Colonic mucosa (tissue), 4 donors: Measurements from ENCODE around the gene RABGAP1L. TPM values are rescaled to one million over a fixed set of nuclear protein-coding genes. Genes with fewer than 3 reads are reported as not detected.
"Not testable (repeated sequence)": the region's sequence is repeated elsewhere in the genome, so short reads cannot be mapped to it uniquely, and the experiment has no call there.

ENCODE experiments used
- DNase-seq: peaks from one replicate; pipeline ENCODE4 v3.0.0-alpha.2; 2020
- H3K27ac ChIP-seq: fragments of 200-600 bp; one replicate; pipeline ENCODE4 v1.8.0; 2021
- H3K27me3 ChIP-seq: fragments of 200-600 bp; one replicate; pipeline ENCODE4 v1.8.0; 2021
- H3K36me3 ChIP-seq: fragments of 200-600 bp; one replicate; pipeline ENCODE4 v1.8.0; 2021
- H3K4me1 ChIP-seq: fragments of 200-600 bp; one replicate; pipeline ENCODE4 v1.8.0; 2021; ENCODE audit warnings: mild to moderate bottlenecking
- H3K4me3 ChIP-seq: fragments of 200-600 bp; one replicate; pipeline ENCODE4 v1.8.0; 2021
- H3K9ac ChIP-seq, 2 donors: one replicate each; pipeline ENCODE4 v1.7.0; 2013; ENCODE audit warnings: control low read depth in 2 of 2, low read depth in 2 of 2, low read length in 2 of 2
- H3K9me3 ChIP-seq: fragments of 200-600 bp; one replicate; pipeline ENCODE4 v1.8.0; 2021
- intact Hi-C: fragments of 100-400 bp; cut with DNase I; formaldehyde crosslinking; loops from one replicate; pipeline ENCODE4 v1.14.1; 2022
- total RNA-seq, 2 donors: library from RNA; stranded (reverse); fragmentation: NEBNext Ultra II Directional in 1 of 2; extraction: Animal tissue kit (Norgen Biotek cat#: 25700) in 1 of 2; gene quantifications; one replicate each; pipeline ENCODE4 v1.2.1, GENCODE V29; 2021
- TF ChIP-seq, protein P1 (sequence below): fragments of 200-600 bp; IDR thresholded peaks from one replicate; pipeline ENCODE4 v1.8.0; 2022; ENCODE audit warnings: antibody characterized with exemption, mild to moderate bottlenecking
- donor health status: healthy.
- donor health status: DM: no; HTN: no; CAD: no.
- donor health status: DM: no; HTN: no; CAD: no.

RABGAP1L gene
- total RNA-seq, 2 donors from 2014 or later, result 50.3 to 87.0 TPM

GRCh38 chr1:174839211-174839610 lies 679.9 kb downstream of the RABGAP1L start:
- Histone ChIP-seq H3K4me3 (no peak overlapping the region), H3K4me1 (no peaks in the 10 kb centered on the region), H3K9me3 (no peaks in the 10 kb centered on the region), H3K9ac (no peak overlapping the region), H3K27me3 (no peaks in the 10 kb centered on the region), H3K27ac (no peak overlapping the region), H3K36me3 (no peaks in the 10 kb centered on the region)
- intact Hi-C loops, result no loop called here
- DNase-seq, result no peak
- TF ChIP-seq, protein P1, sequence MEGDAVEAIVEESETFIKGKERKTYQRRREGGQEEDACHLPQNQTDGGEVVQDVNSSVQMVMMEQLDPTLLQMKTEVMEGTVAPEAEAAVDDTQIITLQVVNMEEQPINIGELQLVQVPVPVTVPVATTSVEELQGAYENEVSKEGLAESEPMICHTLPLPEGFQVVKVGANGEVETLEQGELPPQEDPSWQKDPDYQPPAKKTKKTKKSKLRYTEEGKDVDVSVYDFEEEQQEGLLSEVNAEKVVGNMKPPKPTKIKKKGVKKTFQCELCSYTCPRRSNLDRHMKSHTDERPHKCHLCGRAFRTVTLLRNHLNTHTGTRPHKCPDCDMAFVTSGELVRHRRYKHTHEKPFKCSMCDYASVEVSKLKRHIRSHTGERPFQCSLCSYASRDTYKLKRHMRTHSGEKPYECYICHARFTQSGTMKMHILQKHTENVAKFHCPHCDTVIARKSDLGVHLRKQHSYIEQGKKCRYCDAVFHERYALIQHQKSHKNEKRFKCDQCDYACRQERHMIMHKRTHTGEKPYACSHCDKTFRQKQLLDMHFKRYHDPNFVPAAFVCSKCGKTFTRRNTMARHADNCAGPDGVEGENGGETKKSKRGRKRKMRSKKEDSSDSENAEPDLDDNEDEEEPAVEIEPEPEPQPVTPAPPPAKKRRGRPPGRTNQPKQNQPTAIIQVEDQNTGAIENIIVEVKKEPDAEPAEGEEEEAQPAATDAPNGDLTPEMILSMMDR, result no peak

DNA sequence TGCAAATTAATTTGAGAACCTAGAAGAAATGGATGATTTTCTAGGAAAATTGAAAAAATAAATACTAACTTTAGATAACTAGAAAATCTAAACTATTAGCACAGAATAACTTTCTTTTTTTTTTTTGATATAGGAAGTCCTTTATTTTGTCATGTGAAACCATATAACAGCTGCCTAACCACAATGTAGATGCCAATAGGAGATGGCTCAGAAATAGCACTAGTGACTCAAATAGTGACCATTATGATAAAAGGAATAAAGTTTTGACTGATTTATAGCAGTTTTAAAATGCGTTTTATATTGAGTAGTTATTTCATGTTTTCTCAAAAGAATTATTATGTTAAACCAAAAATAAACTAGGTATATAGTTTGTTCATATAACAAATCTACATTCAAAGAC lies 682.4 kb downstream of the RABGAP1L start:
- Histone ChIP-seq H3K9ac (no peak overlapping the region), H3K4me3 (no peak overlapping the region), H3K4me1 (no peaks in the 10 kb centered on the region), H3K36me3 (no peaks in the 10 kb centered on the region), H3K27ac (no peak overlapping the region), H3K9me3 (no peaks in the 10 kb centered on the region), H3K27me3 (no peaks in the 10 kb centered on the region)
- no peak for DNase-seq
- TF ChIP-seq, protein P1, result no peak
- intact Hi-C loops, result no loop called here

DNA sequence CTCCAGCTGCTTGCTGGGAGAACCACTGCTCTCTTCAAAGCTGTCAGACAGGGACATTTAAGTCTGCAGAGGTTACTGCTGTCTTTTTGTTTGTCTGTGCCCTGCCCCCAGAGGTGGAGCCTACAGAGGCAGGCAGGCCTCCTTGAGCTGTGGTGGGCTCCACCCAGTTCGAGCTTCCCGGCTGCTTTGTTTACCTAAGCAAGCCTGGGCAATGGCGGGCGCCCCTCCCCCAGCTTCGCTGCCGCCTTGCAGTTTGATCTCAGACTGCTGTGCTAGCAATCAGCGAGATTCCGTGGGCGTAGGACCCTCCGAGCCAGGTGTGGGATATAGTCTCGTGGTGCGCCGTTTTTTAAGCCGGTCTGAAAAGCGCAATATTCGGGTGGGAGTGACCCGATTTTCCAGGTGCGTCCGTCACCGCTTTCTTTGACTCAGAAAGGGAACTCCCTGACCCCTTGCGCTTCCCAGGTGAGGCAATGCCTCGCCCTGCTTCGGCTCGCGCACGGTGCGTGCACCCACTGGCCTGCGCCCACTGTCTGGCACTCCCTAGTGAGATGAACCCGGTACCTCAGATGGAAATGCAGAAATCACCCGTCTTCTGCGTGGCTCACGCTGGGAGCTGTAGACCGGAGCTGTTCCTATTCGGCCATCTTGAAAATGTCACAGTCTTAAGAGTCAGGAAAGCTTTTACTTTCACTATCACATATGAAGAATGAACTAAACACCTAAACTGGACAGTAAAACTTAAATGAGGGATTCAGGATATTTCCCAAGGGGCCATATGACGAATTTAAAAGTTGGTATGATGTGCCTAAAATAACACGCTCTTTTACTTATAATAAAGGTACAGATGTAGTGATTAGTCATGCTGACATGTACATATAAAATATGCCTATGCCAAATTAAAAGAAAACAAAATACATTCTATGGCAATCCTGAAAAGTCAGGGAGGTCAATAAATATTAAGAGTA lies 689.6 kb downstream of the RABGAP1L start:
- H3K27me3 ChIP-seq, H3K4me1 ChIP-seq, H3K9me3 ChIP-seq, DNase-seq, H3K36me3 ChIP-seq, H3K9ac ChIP-seq, intact Hi-C loops: not testable (repeated sequence)
- Histone ChIP-seq H3K4me3 (peak overlapping the region; percentile 11), H3K27ac (peak overlapping the region; percentile 49)

- Histone ChIP-seq H3K4me3 (no peak overlapping the region), H3K27me3 (no peaks in the 10 kb centered on the region), H3K36me3 (no peaks in the 10 kb centered on the region), H3K4me1 (no peaks in the 10 kb centered on the region), H3K9ac (no peak overlapping the region), H3K27ac (no peak overlapping the region), H3K9me3 (no peaks in the 10 kb centered on the region)
- DNase-seq, result no peak
- intact Hi-C loops, result no loop called here
- TF ChIP-seq, protein P1, result no peak
Observed at GRCh38 chr1:174850726-174851125, 691.4 kb downstream of the RABGAP1L start.

DNA sequence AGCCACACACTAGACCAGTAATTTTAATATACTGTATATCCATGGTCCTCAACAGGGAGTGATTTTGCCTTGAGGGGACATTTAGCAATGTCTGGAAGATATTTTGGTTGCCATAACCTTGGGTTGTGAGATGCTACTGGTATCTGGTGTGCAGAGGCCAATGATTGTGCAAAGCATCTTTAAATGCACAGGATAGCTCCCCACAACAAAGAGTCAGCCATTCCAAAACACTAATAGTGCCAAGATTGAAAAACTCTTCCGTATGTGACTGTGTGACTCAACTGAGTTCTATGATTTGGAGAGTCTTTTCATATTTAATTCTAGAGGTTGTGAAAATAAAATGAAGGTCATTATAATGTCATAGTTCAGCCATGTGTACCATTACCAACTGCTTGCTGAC lies 699.0 kb downstream of the RABGAP1L start:
- H3K27ac ChIP-seq, result no peak overlapping the region
- H3K27me3 ChIP-seq, result no peaks in the 10 kb centered on the region
- H3K36me3 ChIP-seq, result no peaks in the 10 kb centered on the region
- H3K4me1 ChIP-seq, result no peaks in the 10 kb centered on the region
- no peak for DNase-seq
- H3K9ac ChIP-seq, result no peak overlapping the region
- H3K9me3 ChIP-seq, result no peaks in the 10 kb centered on the region
- H3K4me3 ChIP-seq, result no peak overlapping the region
- intact Hi-C loops, result no loop called here
- TF ChIP-seq, protein P1, result no peak

DNA sequence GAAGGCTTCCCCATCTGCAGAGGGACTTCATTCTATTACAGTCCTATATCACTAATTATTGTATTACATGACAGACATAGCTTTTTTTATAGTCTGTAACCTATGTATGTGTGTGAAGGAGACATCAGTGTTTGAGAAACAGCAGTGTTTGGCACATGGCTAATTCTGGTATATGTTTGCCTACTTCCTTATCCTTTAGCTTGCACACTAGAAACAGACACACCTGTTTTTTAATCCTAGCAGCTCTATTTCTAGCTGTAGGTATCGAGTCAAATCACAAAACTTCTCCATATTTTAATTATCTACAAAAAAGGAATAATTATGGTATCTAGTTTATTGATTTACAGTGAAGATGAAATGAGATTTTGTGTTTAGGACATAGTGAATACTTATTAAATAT lies 711.0 kb downstream of the RABGAP1L start:
- DNase-seq, result no peak
- no peaks in the 10 kb centered on the region for H3K36me3 ChIP-seq
- no peak overlapping the region for H3K4me3 ChIP-seq
- no peaks in the 10 kb centered on the region for H3K4me1 ChIP-seq
- H3K27ac ChIP-seq, result no peak overlapping the region
- H3K27me3 ChIP-seq, result no peaks in the 10 kb centered on the region
- intact Hi-C loops, result no loop called here
- no peaks in the 10 kb centered on the region for H3K9me3 ChIP-seq
- H3K9ac ChIP-seq, result no peak overlapping the region
- TF ChIP-seq, protein P1, result no peak
